HG02610 (cell line): ENCODE data around the gene MAPK7.
"Not testable (repeated sequence)": the region's sequence is repeated elsewhere in the genome, so short reads cannot be mapped to it uniquely, and the experiment has no call there.

Experiments
- ATAC-seq: cut with Tn5 transposase; IDR thresholded peaks from one replicate; pipeline ENCODE4 v1.9.1; 2021; ENCODE audit warnings: mild to moderate bottlenecking, moderate library complexity; ENCODE audit not compliant: unreplicated experiment

The MAPK7 gene

GRCh38 chr17:19342611-19343255 is 35.6 kb upstream of the MAPK7 start:
- ATAC-seq: no peak

- no peak for ATAC-seq
Measured at GRCh38 chr17:19343256-19343630, 35.1 kb upstream of the MAPK7 start.

GRCh38 chr17:19343671-19344151 is 34.6 kb upstream of the MAPK7 start:
- no peak for ATAC-seq

- ATAC-seq: no peak
Measured at GRCh38 chr17:19344311-19345066, 33.8 kb upstream of the MAPK7 start.

GRCh38 chr17:19345067-19345460 is 33.2 kb upstream of the MAPK7 start:
- ATAC-seq: no peak

GRCh38 chr17:19345486-19346350 is 32.6 kb upstream of the MAPK7 start:
- no peak for ATAC-seq

GRCh38 chr17:19346351-19347255 is 31.7 kb upstream of the MAPK7 start:
- ATAC-seq: no peak

- ATAC-seq: no peak
Measured at GRCh38 chr17:19347323-19348080, 30.8 kb upstream of the MAPK7 start.

GRCh38 chr17:19348081-19348650 is 30.1 kb upstream of the MAPK7 start:
- ATAC-seq: no peak

GRCh38 chr17:19348806-19349205 is 29.5 kb upstream of the MAPK7 start:
- ATAC-seq: no peak

GRCh38 chr17:19353401-19353800 is 24.9 kb upstream of the MAPK7 start:
- not testable (repeated sequence) for ATAC-seq

GRCh38 chr17:19354748-19355147 is 23.6 kb upstream of the MAPK7 start:
- no peak for ATAC-seq

GRCh38 chr17:19357351-19357750 is 20.9 kb upstream of the MAPK7 start:
- no peak for ATAC-seq

- ATAC-seq: no peak
Measured at GRCh38 chr17:19357761-19358160, 20.5 kb upstream of the MAPK7 start.

- no peak for ATAC-seq
Measured at GRCh38 chr17:19359151-19359550, 19.1 kb upstream of the MAPK7 start.

GRCh38 chr17:19359856-19360255 is 18.4 kb upstream of the MAPK7 start:
- no peak for ATAC-seq

GRCh38 chr17:19360772-19361171 is 17.5 kb upstream of the MAPK7 start:
- ATAC-seq: no peak

GRCh38 chr17:19361326-19361725 is 17.0 kb upstream of the MAPK7 start:
- no peak for ATAC-seq

GRCh38 chr17:19361944-19362276 is 16.4 kb upstream of the MAPK7 start:
- ATAC-seq: no peak
